Stimulated activated CD8-positive, alpha-beta memory T cell treated with anti-CD3 and anti-CD28 coated beads, Interleukin-7, amount 100 ng/mL, for 24 hours (primary cell): ENCODE results near the gene C6orf89.
"Not testable (repeated sequence)": the region's sequence is repeated elsewhere in the genome, so short reads cannot be mapped to it uniquely, and the experiment has no call there.

Experiments
- DNase-seq: peaks from one replicate; pipeline ENCODE4 v3.0.0-alpha.2; 2020; ENCODE audit warnings: low read depth

C6orf89 gene

GRCh38 chr6:36888115-36888643 lies 2.4 kb downstream of the C6orf89 start:
- no peak for DNase-seq

GRCh38 chr6:36888654-36889481 lies 3.1 kb downstream of the C6orf89 start:
- no peak for DNase-seq

GRCh38 chr6:36890112-36890663 lies 4.4 kb downstream of the C6orf89 start:
- DNase-seq, result no peak

- not testable (repeated sequence) for DNase-seq
Measured at GRCh38 chr6:36891153-36891552, 5.4 kb downstream of the C6orf89 start.

- DNase-seq, result no peak
Measured at GRCh38 chr6:36893976-36894932, 8.5 kb downstream of the C6orf89 start.

- no peak for DNase-seq
Measured at GRCh38 chr6:36897609-36898008, 11.9 kb downstream of the C6orf89 start.

GRCh38 chr6:36904114-36904513 lies 18.4 kb downstream of the C6orf89 start:
- DNase-seq, result no peak

- DNase-seq, result no peak
Measured at GRCh38 chr6:36904851-36905393, 19.2 kb downstream of the C6orf89 start.

GRCh38 chr6:36906539-36907325 lies 21.0 kb downstream of the C6orf89 start:
- no peak for DNase-seq

GRCh38 chr6:36907781-36908180 lies 22.0 kb downstream of the C6orf89 start:
- DNase-seq, result no peak

- no peak for DNase-seq
Measured at GRCh38 chr6:36908747-36909146, 23.0 kb downstream of the C6orf89 start.

GRCh38 chr6:36912030-36912454 lies 26.3 kb downstream of the C6orf89 start:
- no peak for DNase-seq

GRCh38 chr6:36912586-36912985 lies 26.8 kb downstream of the C6orf89 start:
- DNase-seq, result peak; percentile 21

- DNase-seq, result no peak
Measured at GRCh38 chr6:36913082-36913481, 27.3 kb downstream of the C6orf89 start.

- no peak for DNase-seq
Measured at GRCh38 chr6:36914227-36914794, 28.6 kb downstream of the C6orf89 start.

- DNase-seq, result no peak
Measured at GRCh38 chr6:36915599-36915998, 29.8 kb downstream of the C6orf89 start.

- no peak for DNase-seq
Measured at GRCh38 chr6:36916126-36916525, 30.4 kb downstream of the C6orf89 start.

GRCh38 chr6:36917541-36918193 lies 31.9 kb downstream of the C6orf89 start:
- no peak for DNase-seq

- DNase-seq, result no peak
Measured at GRCh38 chr6:36920049-36920448, 34.3 kb downstream of the C6orf89 start.

- DNase-seq, result no peak
Measured at GRCh38 chr6:36920546-36920945, 34.8 kb downstream of the C6orf89 start.
